PFSK-1 (cell line): ENCODE measurements around the gene CASQ1.

Experiments used
- FOXP2 ChIP-seq: optimal IDR thresholded peaks from 2 replicates; pipeline ENCODE3; 2011; ENCODE audit warnings: borderline replicate concordance, control low read depth, inconsistent platforms; ENCODE audit not compliant: insufficient read depth; ENCODE audit errors: extremely low read length, extremely low read depth
- POLR2AphosphoS5 ChIP-seq: IDR thresholded peaks from 2 replicates; pipeline ENCODE4 v1.6.1; 2012; ENCODE audit warnings: low read depth, mild to moderate bottlenecking, control low read depth, low read length, moderate library complexity

- TF ChIP-seq POLR2AphosphoS5 (no peak), FOXP2 (no peak)
Observed at GRCh38 chr1:160149716-160150115, 40.7 kb upstream of the CASQ1 start.
